NCI-H146 (cell line): ENCODE results near the gene SCYL1.

Source experiments
- DNase-seq: peaks from one replicate; lab custom pipeline; 2025; lab: John Stamatoyannopoulos, UW

SCYL1 gene

DNA sequence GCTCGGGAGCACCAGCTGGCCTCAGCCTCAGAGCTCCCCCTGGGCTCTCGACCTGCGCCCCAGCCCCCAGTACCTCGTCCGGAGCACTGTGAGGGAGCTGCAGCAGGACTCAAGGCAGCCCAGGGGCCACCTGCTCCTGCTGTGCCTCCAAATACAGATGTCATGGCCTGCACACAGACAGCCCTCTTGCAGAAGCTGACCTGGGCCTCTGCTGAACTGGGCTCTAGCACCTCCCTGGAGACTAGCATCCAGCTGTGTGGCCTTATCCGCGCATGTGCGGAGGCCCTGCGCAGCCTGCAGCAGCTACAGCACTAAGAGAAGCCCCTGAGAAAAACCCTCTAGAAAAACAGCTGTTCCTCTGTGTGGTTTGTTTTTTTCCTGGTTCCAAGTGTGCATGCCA, 46.5 kb downstream of the SCYL1 start:
- no peak for DNase-seq

DNA sequence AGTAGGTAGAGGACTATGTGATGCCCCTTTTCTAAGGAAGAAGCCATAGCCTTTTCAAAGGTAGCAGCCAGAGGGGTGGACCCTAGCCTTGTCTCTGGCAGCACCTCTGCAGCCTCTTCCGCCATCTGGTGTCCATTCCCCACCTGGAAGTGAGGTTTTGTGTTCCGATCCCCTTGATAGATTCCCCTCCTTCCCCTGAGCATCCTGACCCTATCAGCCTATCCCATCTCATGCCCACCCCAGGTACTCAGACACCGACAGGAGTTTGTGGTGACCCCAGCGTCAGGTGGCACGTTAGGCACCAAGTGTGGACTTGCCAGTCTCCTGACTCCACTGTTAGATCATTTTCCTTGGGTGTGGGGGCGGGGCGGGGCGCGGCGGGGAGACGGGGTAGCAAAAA, 47.1 kb downstream of the SCYL1 start:
- peak; percentile 35 for DNase-seq

GRCh38 chr11:65572356-65573051, 47.6 kb downstream of the SCYL1 start, which contains the start of gene FAM89B:
FAM89B (plus strand) TSS chr11:65572538; CDS start chr11:65572670, 132 bp downstream.
- DNase-seq: peak; percentile 83

DNA sequence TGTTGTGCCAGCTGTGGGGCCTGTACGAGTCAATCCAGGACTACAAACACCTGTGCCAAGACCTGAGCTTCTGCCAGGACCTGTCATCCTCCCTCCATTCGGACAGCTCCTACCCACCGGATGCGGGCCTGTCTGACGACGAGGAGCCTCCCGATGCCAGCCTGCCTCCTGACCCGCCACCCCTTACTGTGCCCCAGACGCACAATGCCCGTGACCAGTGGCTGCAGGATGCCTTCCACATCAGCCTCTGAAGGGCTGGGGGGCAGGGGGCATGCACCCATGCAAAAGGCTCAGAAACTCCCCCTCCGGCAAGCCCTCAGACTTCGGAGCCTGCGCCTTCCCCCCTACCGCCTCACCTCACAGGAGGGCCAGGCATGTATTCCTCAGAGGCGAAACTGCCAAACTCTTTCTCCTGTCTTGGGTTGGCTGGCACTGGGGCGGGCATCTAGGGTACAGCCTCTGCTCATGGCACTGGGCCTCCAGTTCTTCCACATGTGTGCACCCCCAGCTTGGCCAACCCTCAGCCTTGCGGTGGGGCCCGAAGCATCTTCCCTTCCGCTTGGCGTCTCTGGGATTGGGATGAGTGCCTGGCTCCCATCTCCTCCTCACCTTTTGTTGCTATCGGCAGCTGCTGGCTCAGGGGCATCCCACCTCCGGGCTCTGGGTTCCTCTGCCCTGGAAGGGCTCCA, 48.7 kb downstream of the SCYL1 start:
- peak; percentile 38 for DNase-seq

- DNase-seq: peak; percentile 85
Measured at GRCh38 chr11:65574109-65574810, 49.4 kb downstream of the SCYL1 start.

- DNase-seq: peak; percentile 98
Measured at GRCh38 chr11:65574811-65575567, 50.1 kb downstream of the SCYL1 start.

DNA sequence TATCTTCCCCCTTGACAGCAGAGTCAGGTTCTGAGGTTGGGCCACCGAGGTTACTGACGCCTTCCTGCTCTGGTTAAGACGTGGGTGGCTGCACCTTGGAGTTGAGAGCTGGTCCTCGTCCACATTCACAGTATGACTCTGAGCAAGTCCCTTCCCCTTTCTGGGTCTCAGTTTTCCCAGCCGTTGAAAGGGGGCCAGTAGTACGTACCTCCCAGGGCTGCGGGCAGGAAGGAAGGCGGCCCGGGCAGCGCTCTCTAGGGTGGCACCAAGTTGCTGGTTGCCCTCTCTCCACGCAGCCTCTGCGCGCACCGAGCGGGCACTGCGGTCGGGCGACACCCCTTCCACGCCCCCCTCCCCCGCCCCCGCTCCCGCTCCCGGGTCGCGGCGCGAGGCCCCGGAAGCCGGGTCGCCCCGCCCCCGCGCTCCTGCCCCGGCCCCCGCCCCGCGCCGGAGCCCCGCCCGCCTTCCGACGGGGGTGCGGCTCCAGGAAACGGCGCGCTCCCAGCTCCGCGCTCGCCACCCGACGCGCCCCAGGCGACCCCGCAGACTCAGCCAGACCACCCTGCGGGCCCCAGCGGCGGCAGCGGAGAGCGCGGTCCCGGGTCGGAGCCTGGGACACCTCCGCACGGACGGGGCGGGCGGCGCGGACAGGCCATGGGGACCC, 50.8 kb downstream of the SCYL1 start, which contains the start of gene EHBP1L1:
TSS of gene EHBP1L1 (plus strand) at position 486 of the 664 bp plus-strand sequence. CDS start 250 bp downstream, outside the sequence.
- peak; percentile 65 for DNase-seq

DNA sequence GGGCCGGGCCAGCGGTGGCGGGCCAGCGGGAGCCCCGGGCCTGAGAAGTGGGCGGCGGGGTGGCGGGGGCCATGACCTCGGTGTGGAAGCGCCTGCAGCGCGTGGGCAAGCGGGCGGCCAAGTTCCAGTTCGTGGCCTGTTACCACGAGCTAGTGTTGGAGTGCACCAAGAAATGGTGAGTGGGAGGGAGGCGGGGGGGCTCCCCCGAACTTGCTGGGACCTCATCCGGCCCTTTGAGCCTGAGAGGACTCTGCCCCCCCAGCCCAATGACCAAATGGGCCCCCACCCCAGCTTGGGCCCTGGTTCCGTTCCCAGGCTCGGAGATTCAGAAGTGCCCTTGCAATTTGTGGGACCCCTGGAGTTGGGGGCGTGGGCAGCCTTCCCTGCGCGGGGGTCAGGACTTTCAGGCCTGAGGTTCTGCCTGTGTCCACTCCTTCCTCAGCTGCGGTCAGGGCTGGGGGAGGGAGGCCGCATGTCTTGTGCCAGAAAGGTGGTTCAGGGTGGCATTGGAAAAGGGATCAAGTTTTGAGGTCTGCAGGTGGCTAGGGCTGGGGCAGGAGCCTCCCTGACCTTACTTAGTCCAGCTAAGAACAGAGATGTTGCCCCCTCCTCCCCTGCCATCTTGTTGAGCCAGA, 51.5 kb downstream of the SCYL1 start:
- DNase-seq: no peak

DNA sequence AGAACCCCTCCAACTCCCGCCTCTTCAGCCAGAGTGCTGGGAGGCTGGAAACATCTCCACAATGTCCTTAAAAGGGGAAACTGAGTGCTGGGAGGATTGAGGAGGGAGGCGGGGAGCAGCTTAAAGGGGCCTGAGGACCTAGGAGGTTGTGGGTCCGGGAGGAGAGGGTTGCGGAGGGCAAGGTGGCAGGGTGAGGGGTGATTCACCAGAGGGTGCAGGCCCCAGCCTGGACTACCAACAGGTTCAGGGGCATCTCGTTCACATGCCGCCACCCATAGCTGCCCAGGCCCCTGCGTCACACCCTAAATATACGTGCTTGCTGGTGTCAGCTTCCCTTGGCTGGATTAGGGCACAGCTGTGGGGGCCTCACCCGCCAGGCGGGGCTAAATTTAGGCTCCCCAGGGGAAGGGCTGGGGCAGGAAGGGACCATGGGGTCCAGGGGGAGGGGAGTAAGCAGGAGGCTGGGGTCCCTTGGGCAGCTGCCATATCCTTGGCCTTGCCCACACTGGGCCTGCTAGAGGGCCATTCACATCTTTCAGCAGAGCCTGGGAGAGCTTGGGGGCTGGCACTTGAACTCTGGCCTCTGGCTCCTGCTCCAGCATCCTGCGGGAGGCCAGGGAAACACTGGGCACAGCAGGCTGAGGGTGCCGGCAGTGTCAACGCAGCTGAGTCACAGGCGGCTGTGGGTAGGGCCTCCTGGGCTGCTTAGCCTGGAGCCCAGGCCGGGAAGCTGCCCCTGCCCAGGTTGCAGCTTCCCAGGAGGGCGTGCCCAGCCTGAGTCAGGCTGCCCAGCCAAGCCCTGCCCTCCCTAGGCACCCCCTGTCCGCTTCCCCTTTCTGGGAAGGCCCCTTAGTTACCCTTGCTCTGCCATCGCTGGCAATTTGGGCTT, 52.2 kb downstream of the SCYL1 start:
- peak; percentile 11 for DNase-seq

GRCh38 chr11:65577756-65578109, 52.9 kb downstream of the SCYL1 start:
- no peak for DNase-seq

DNA sequence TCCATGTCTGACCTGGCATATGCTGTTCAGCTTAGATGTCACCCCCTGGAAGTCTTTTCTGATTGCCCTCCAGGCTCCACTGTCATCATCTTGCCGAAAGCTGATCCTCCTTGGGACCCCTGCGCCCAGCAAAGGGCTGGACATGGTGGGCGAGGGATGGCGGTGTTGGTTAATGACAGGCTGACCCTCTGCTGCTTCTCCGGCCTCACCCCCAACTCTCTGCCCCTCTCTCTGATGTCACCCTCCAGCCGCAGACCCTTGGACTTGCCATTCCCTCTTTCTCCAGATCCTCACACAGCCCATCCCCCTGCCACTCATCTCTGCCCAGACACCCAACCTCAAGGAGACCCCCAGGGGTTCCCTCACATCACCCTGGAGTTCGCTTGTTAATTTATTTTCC, 53.3 kb downstream of the SCYL1 start:
- DNase-seq: no peak

DNA sequence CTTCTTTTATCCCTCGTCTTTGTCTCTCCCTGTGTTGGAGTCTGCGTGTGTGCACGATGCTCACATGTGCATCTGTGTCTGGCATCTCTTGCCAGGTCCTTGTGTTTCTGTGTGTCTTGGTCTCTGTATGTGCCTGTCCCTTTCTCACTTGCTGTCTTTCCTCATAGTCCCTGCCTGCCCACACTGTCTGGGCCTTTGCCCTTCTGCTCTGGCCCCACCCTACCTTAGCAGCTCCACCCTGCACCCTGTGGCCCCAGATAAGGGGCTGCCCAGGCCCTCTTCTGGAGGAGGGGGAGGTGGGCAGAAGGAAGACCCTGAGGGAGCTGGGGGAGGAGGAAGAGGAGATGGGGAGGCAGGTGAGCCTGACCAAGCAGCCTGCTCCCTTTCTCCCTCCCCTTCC, 53.8 kb downstream of the SCYL1 start:
- DNase-seq: no peak

DNA sequence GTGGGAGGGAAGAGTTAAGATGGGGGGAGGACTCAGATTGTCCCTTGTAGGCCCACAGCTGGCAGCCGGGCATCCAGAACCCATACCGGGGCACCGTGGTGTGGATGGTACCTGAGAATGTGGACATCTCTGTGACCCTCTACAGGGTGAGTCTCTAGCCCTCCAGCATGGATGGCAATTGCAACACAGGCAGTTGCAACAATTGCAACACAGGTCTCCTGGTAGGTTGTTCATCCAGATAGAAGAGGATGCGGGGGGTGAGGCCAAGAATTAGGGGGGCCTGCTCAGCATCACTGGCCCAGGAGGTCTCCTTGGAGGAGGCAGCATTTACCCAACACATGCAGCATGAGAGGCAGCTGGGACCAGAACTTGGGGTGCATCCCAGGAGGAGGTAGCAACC, 54.4 kb downstream of the SCYL1 start:
- no peak for DNase-seq

- DNase-seq: no peak
Measured at GRCh38 chr11:65580031-65580692, 55.3 kb downstream of the SCYL1 start.

GRCh38 chr11:65580756-65581155, 55.9 kb downstream of the SCYL1 start:
- no peak for DNase-seq

- DNase-seq: no peak
Measured at GRCh38 chr11:65581928-65582327, 57.0 kb downstream of the SCYL1 start.

- DNase-seq: no peak
Measured at GRCh38 chr11:65583589-65583988, 58.7 kb downstream of the SCYL1 start.

DNA sequence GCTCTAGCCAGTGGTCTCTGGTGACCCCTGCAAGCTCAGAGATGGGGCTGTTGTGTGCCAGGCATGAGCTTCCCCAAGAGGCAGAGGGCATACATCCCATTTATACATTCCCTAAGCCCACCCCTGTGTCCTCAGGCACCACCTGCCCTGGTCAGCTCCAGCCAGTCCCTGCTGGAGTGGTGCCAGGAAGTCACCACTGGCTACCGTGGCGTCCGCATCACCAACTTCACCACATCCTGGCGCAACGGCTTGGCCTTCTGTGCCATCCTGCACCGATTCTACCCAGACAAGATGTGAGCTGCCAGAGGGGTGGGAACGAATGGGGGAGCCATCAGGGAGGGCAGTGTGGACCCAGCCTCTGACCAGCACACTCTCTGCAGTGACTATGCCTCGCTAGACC, 59.2 kb downstream of the SCYL1 start:
- no peak for DNase-seq

DNA sequence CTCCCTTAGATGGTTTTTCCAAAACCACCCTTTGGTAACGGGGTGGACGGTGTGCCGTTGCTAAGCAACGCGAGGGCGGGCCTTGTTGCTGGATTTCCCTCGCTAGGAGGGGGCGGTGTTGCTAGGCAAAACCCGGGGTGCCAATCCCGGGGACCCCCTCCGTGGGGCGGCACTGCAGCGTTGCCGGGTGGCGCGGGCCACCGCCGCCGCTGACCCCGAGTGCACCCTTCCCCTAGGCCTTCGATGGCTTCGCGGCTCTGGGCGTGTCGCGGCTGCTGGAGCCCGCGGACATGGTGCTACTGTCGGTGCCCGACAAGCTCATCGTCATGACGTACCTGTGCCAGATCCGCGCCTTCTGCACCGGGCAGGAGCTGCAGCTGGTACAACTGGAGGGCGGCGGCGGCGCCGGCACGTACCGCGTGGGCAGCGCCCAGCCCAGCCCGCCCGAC, 59.9 kb downstream of the SCYL1 start:
- DNase-seq: no peak
